Hepatocyte (in vitro differentiated cells): ENCODE data around the gene ANAPC15. TPM values are rescaled to one million over a fixed set of nuclear protein-coding genes. Genes with fewer than 3 reads are reported as not detected.

Experiments
- DNase-seq: peaks from one replicate; pipeline ENCODE4 v3.0.0-alpha.2; 2016; ENCODE audit warnings: low spot score
- H2AFZ ChIP-seq: fragments of 200-600 bp; sonication (generic); 2 replicates; pipeline ENCODE4 v1.6.0; 2016; ENCODE audit warnings: antibody characterized with exemption, mild to moderate bottlenecking
- H3K27ac ChIP-seq: fragments of 200-600 bp; sonication (generic); 2 replicates; pipeline ENCODE4 v1.5.1; 2016; ENCODE audit warnings: mild to moderate bottlenecking
- H3K27me3 ChIP-seq: fragments of 200-600 bp; sonication (generic); 2 replicates; pipeline ENCODE4 v1.6.1; 2016
- H3K36me3 ChIP-seq: fragments of 200-600 bp; sonication (generic); replicated peaks from 2 replicates; pipeline ENCODE4 v1.5.1; 2016; ENCODE audit warnings: low read depth; ENCODE audit not compliant: insufficient read depth
- H3K4me1 ChIP-seq: fragments of 200-600 bp; sonication (generic); 2 replicates; pipeline ENCODE4 v1.5.1; 2016; ENCODE audit warnings: mild to moderate bottlenecking, moderate library complexity; ENCODE audit not compliant: insufficient read depth
- H3K4me2 ChIP-seq: fragments of 200-600 bp; sonication (generic); 2 replicates; pipeline ENCODE4 v1.6.0; 2016
- H3K4me3 ChIP-seq: fragments of 200-600 bp; sonication (generic); 2 replicates; pipeline ENCODE4 v1.5.1; 2016; ENCODE audit warnings: mild to moderate bottlenecking
- H3K79me2 ChIP-seq: fragments of 200-600 bp; sonication (generic); 2 replicates; pipeline ENCODE4 v1.6.0; 2017; ENCODE audit warnings: mild to moderate bottlenecking
- H3K9me2 ChIP-seq: fragments of 200-600 bp; sonication (generic); replicated peaks from 2 replicates; pipeline ENCODE4 v1.6.0; 2017; ENCODE audit warnings: mild to moderate bottlenecking; ENCODE audit not compliant: insufficient read depth
- H3K9me3 ChIP-seq: fragments of 200-600 bp; sonication (generic); 2 replicates; pipeline ENCODE4 v1.5.1; 2016; ENCODE audit warnings: low read depth, mild to moderate bottlenecking
- H4K20me1 ChIP-seq: fragments of 200-600 bp; sonication (generic); 2 replicates; pipeline ENCODE4 v1.6.0; 2016; ENCODE audit warnings: mild to moderate bottlenecking; ENCODE audit not compliant: insufficient read depth, poor library complexity, severe bottlenecking
- CTCF ChIP-seq: fragments of 200-600 bp; sonication (generic); IDR thresholded peaks from 2 replicates; pipeline ENCODE4 v1.5.1; 2016; ENCODE audit warnings: antibody characterized with exemption, mild to moderate bottlenecking; ENCODE audit not compliant: poor library complexity
- EZH2 ChIP-seq: fragments of 200-600 bp; sonication (generic); IDR thresholded peaks from 2 replicates; pipeline ENCODE4 v1.6.1; 2016; ENCODE audit warnings: antibody characterized with exemption, mild to moderate bottlenecking, borderline replicate concordance
- EZH2phosphoT487 ChIP-seq: fragments of 200-600 bp; sonication (generic); IDR thresholded peaks from one replicate; pipeline ENCODE4 v1.6.1; 2018; ENCODE audit warnings: antibody characterized with exemption, mild to moderate bottlenecking, low read depth, moderate library complexity; ENCODE audit not compliant: unreplicated experiment, severe bottlenecking
- WGBS: methylation state at CpG from one replicate; pipeline ENCODE4 v1.1.6; 2016; ENCODE audit warnings: low lambda C conversion rate; ENCODE audit errors: missing lambda C conversion rate; 5-methylcytosine and 5-hydroxymethylcytosine counted together
- microRNA-seq: library from miRNA; unstranded; fragments of <30 nt; microRNA quantifications from one replicate; pipeline ENCODE4, GENCODE V29; 2017
- polyA plus RNA-seq: library from polyadenylated mRNA; unstranded; fragments of >200 nt; fragmentation: Nextera tagmentation; extraction: Ambion mirVana; gene quantifications from 2 replicates; pipeline ENCODE4 v1.2.1, GENCODE V29; 2016
- small RNA-seq: library from RNA; depleted of rRNA; stranded (forward); fragments of <200 nt; gene quantifications from one replicate; pipeline ENCODE3, GENCODE V24; 2014
- total RNA-seq: library from RNA; depleted of rRNA; stranded (reverse); fragments of >200 nt; gene quantifications from 2 replicates; pipeline ENCODE4 v1.2.3, GENCODE V29; 2014

ANAPC15 gene
- total and polyA plus RNA-seq, 2 experiments from 2014 or later, result 17.6 to 42.5 TPM

- no peaks in the 10 kb centered on the region for H4K20me1 ChIP-seq
- no peak overlapping the region for H2AFZ ChIP-seq
- no peaks in the 10 kb centered on the region for H3K9me2 ChIP-seq
- H3K4me1 ChIP-seq, result peaks cover 17% of the 10 kb centered on the region
- H3K79me2 ChIP-seq, result peaks cover 77% of the 10 kb centered on the region
- DNase-seq, result no peak
- H3K27ac ChIP-seq, result no peak overlapping the region
- H3K9me3 ChIP-seq, result no peaks in the 10 kb centered on the region
- no peak for TF ChIP-seq CTCF
- TF ChIP-seq EZH2, result no peak
- TF ChIP-seq EZH2phosphoT487, result no peak
- H3K4me2 ChIP-seq, result no peak overlapping the region
- no peak overlapping the region for H3K4me3 ChIP-seq
- no peaks in the 10 kb centered on the region for H3K36me3 ChIP-seq
- H3K27me3 ChIP-seq, result no peaks in the 10 kb centered on the region
Measured at GRCh38 chr11:72066855-72067254, 45.6 kb downstream of the ANAPC15 start.

DNA sequence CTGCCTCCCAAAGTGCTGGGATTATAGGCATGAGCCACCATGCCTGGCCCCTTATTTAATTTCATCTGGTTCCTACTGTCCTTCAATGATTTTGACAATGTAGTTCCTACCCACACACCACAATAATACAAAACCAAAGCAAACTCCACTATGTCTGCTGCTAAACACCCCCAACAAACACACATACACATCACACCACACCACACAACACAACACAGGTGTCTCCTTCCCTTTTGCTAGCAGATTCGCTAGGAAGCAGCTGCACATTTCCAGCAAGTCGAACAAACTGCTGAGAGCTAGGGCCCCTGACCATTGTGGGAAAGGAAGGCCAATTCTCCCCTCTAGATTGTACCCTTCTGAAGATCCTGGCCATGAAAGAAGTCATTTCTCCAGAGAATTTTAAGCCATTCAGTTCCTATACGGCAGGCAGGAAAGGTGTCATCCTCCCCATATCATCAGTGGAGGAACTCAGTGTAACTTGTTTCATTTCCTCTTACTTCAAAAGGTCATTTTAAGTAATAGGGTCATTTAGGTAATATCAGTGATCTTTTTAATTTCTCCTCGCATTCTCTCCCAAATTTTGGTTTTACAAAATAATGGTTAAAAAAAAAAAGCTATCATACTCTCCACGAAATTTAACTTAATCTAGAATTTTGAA lies 50.6 kb downstream of the ANAPC15 start:
- Histone ChIP-seq H3K79me2 (peaks cover 50% of the 10 kb centered on the region), H3K9me2 (no peaks in the 10 kb centered on the region), H3K4me1 (no peaks in the 10 kb centered on the region), H2AFZ (no peak overlapping the region), H3K27me3 (no peaks in the 10 kb centered on the region), H3K9me3 (no peaks in the 10 kb centered on the region), H4K20me1 (no peaks in the 10 kb centered on the region), H3K36me3 (no peaks in the 10 kb centered on the region), H3K4me2 (no peak overlapping the region), H3K4me3 (no peak overlapping the region), H3K27ac (no peak overlapping the region)
- TF ChIP-seq EZH2 (no peak), CTCF (no peak), EZH2phosphoT487 (no peak)
- no peak for DNase-seq
- 96% methylated on average over 5 of the region's 5 CpGs for WGBS

Small RNA genes lying within 50 kb of the gene (microRNA-seq; reads per million reads assigned to microRNA genes)
- not detected for gene MIR3165

Small RNA genes lying within 50 kb of the gene (small RNA-seq; reads per million reads assigned to genes)
- not detected for gene MIR3165

Other genes with a start within 250 kb of the ANAPC15 start
- gene DEFB131B, start 234.2 kb downstream of the ANAPC15 start, total RNA-seq, result not detected in 2 replicates
- not detected in 2 replicates for gene DEFB131B, start 234.2 kb downstream of the ANAPC15 start, polyA plus RNA-seq
- gene XNDC1N, start 184.1 kb downstream of the ANAPC15 start, total RNA-seq, result 5.9 and 9.7 TPM in 2 replicates
- 1.6 and 7.1 TPM in 2 replicates for gene XNDC1N, start 184.1 kb downstream of the ANAPC15 start, polyA plus RNA-seq
- 26.4 and 26.5 TPM in 2 replicates for gene RNF121, start 183.6 kb downstream of the ANAPC15 start, total RNA-seq
- 29.4 and 38.1 TPM in 2 replicates for gene RNF121, start 183.6 kb downstream of the ANAPC15 start, polyA plus RNA-seq
- 2.4 and 2.8 TPM in 2 replicates for gene IL18BP, start 113.8 kb downstream of the ANAPC15 start, total RNA-seq
- gene IL18BP, start 113.8 kb downstream of the ANAPC15 start, polyA plus RNA-seq, result 2.2 and 2.6 TPM in 2 replicates
- 129 and 140 TPM in 2 replicates for gene NUMA1, start 32.2 kb downstream of the ANAPC15 start, total RNA-seq
- 103 and 116 TPM in 2 replicates for gene NUMA1, start 32.2 kb downstream of the ANAPC15 start, polyA plus RNA-seq
- 2.1 and 4.5 TPM in 2 replicates for gene LRRC51, start 31.8 kb downstream of the ANAPC15 start, total RNA-seq
- 3.7 and 7.8 TPM in 2 replicates for gene LRRC51, start 31.8 kb downstream of the ANAPC15 start, polyA plus RNA-seq
- gene LAMTOR1, start 9.4 kb downstream of the ANAPC15 start, total RNA-seq, result 109 and 147 TPM in 2 replicates
- 164 and 181 TPM in 2 replicates for gene LAMTOR1, start 9.4 kb downstream of the ANAPC15 start, polyA plus RNA-seq
- gene TOMT, start 6.8 kb downstream of the ANAPC15 start, total RNA-seq, result not detected in 2 replicates
- gene TOMT, start 6.8 kb downstream of the ANAPC15 start, polyA plus RNA-seq, result not detected in 2 replicates
- gene FOLR3, start 23.0 kb upstream of the ANAPC15 start, total RNA-seq, result not detected in 2 replicates
- gene FOLR3, start 23.0 kb upstream of the ANAPC15 start, polyA plus RNA-seq, result not detected in 2 replicates
- gene FOLR1, start 79.4 kb upstream of the ANAPC15 start, total RNA-seq, result 19.9 and 21.6 TPM in 2 replicates
- gene FOLR1, start 79.4 kb upstream of the ANAPC15 start, polyA plus RNA-seq, result 13.4 and 26.8 TPM in 2 replicates
- 0.48 and 4.3 TPM in 2 replicates for gene FOLR2, start 104.1 kb upstream of the ANAPC15 start, total RNA-seq
- gene FOLR2, start 104.1 kb upstream of the ANAPC15 start, polyA plus RNA-seq, result 1.2 and 5.5 TPM in 2 replicates
- 47.8 and 74.8 TPM in 2 replicates for gene INPPL1, start 112.1 kb upstream of the ANAPC15 start, total RNA-seq
- 99.4 and 140 TPM in 2 replicates for gene INPPL1, start 112.1 kb upstream of the ANAPC15 start, polyA plus RNA-seq
- gene PHOX2A, start 131.5 kb upstream of the ANAPC15 start, total RNA-seq, result 0.48 TPM in 1 of 2 replicates, not detected in the other
- not detected in 2 replicates for gene PHOX2A, start 131.5 kb upstream of the ANAPC15 start, polyA plus RNA-seq